Left lobe of liver (tissue), 2 donors: ENCODE measurements around the gene MSLN. TPM values are rescaled to one million over a fixed set of nuclear protein-coding genes. Genes with fewer than 3 reads are reported as not detected.
A peak's percentile ranks its signal among the peaks of the same experiment; 100 is the strongest.

Experiments used
- ATAC-seq: fragments of 200-7000 bp; cut with Tn5 transposase; one replicate; pipeline ENCODE4 v1.9.1; 2020; ENCODE audit warnings: mild to moderate bottlenecking, moderate library complexity
- DNase-seq: peaks from one replicate; pipeline ENCODE4 v3.0.0-alpha.2; 2020; ENCODE audit warnings: low spot score
- total RNA-seq: library from RNA; stranded (reverse); gene quantifications from one replicate; pipeline ENCODE4 v1.2.1, GENCODE V29; 2021
- donor health status: DM: no; HTN: no; CAD: no; lungs with moderate emphysema.
- donor health status: DM: no; HTN: yes; CAD: no.

MSLN gene
- total RNA-seq, 1 donor from 2014 or later = 0.08 TPM

- ATAC-seq = peak; percentile 91
- peak; percentile 93 for DNase-seq
Measured at GRCh38 chr16:788399-789126, 28.0 kb downstream of the MSLN start, which contains the start of gene CHTF18. Gene CHTF18, plus strand, starts transcription at chr16:788620. Its CDS starts 65 bp downstream, at chr16:788685.

- DNase-seq (no peak), ATAC-seq (no peak)
Measured at GRCh38 chr16:789191-789850, 28.8 kb downstream of the MSLN start.

- DNase-seq = no peak
Measured at GRCh38 chr16:790086-790485, 29.6 kb downstream of the MSLN start.

DNA sequence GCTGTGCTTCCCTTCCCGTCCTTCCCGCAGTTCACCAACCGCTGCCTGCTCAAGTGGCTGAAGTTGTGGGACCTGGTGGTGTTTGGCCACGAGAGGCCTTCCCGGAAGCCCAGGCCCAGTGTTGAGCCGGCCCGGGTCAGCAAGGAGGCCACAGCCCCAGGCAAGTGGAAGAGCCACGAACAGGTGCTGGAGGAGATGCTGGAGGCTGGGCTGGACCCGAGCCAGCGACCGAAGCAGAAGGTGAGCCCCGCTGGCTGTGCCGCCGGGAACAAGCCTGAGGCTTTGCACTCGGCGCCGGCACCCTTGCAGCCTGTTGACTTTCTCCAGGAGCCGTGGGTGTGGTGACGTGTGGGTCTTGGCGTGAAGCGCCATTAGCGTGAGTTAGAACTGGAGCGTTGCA lies 30.6 kb downstream of the MSLN start:
- ATAC-seq = no peak
- DNase-seq = no peak

More at GRCh38 chr16:790086-790485, 29.6 kb downstream of the MSLN start:
- ATAC-seq = no peak

- ATAC-seq (no peak), DNase-seq (no peak)
Measured at GRCh38 chr16:792221-792995, 31.9 kb downstream of the MSLN start.

DNA sequence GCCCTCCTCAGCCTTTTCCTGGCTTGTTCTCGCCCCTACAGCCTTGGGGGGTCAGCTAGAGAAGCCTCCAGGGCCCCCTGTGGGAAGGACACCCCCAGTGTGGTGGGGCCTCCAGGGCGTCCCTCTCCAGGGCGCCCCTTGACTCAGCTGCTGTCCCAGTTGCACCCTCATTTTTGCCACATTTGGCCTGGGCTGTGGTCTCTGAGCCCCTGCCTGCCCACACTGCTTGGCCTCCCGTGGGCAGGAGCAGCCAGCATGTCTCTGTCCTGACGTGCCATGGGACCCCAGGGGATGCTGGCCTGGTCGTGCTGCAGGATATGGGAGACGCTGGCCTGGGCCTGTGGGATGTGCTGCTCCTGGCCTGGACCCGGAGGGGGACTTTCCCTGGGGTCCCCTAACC lies 32.9 kb downstream of the MSLN start:
- DNase-seq = no peak
- ATAC-seq = no peak

DNA sequence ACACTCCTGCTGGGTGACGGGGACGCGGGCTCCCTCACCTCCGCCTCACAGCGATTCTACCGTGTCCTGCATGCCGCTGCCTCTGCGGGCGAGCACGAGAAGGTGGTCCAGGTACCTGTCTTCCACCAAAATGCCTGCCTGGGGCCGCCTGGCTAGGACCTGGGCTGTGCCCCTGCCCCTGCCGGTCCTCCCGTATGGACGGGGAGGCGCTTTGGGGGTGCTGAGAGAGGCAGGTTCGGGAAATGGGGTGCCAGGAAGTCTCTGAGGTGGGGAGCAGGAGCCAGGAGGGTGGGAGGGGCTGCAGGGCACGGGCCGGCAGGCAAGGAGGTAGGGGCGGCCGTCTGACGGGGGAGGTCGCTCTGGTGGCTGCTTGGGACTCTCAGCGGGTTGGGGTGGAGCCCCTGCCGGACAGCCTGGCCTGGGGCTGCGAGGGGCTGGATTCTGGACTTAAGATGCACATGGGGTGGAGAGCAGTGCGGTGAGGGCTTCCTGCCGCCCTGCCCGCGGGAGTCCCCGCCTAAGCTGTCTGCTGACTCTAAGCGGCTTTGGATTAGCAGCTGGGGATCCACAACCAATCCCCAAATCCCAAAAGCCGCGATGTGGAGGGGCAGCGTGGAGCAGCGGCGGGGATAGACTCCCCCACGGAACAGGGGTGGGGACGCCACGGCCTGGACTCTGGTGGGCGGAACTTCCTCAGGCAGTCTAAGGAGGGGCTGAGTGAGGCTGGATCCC lies 33.7 kb downstream of the MSLN start:
- no peak for ATAC-seq
- no peak for DNase-seq

- DNase-seq = no peak
- no peak for ATAC-seq
Measured at GRCh38 chr16:794853-795466, 34.4 kb downstream of the MSLN start.

DNA sequence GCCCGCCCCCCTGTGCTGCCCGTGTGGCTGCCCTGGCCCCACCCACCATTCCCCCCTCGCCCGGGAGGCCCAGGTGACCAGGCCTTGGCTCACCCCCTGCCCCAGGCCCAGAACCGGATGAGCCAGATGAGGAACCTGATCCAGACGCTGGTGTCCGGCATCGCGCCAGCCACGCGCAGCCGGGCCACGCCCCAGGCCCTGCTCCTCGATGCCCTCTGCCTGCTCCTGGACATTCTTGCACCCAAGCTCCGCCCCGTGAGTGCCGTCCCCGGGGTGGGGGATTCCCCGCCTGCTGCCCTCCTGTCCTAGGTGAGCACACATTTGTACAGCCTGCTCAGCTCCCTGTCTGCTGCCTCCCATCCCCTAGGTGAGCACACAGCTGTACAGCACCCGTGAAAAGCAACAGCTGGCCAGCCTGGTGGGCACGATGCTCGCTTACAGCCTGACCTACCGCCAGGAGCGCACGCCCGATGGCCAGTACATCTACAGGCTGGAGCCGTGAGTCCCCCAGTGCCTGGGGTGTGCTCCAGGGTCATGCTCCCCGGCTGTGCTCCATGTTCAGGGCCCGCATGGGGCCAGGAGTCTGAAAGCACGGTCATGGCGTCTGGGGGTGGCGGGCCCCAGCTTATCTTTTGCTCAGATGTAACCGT lies 35.2 kb downstream of the MSLN start:
- DNase-seq (no peak), ATAC-seq (no peak)

DNA sequence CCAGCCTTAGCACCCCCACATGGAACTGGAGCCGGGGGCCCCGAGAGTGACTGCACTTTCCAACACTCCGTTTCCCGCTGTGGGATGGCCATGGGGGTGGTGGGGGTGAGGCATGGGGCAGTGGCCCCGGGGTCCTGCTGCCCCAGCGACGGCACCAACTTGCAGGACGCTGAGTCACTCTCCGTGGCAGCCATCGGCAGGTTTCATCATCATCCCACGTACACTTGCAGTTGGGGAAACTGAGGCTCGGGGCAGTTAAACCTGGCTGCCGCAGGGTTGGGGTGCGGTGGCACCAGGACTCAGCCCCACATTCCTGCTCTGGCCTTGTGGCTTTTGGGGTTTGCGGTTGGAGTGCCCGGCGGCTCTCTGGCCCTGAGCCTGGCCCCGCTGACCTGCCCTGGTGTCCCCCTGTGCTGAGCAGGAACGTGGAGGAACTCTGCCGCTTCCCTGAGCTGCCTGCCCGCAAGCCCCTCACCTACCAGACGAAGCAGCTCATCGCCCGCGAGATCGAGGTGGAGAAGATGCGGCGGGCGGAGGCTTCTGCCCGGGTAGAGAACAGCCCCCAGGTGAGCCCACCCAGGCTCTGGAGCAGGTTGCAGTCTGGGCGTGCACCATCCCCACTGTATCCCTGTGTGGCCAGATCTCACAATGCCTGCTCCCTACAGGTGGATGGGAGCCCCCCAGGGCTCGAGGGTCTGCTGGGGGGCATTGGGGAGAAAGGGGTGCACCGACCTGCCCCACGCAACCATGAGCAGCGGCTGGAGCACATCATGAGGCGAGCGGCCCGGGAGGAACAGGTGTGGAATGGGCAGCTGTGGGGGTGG lies 36.0 kb downstream of the MSLN start:
- ATAC-seq (no peak), DNase-seq (no peak)

GRCh38 chr16:797120-797420 lies 36.5 kb downstream of the MSLN start:
- DNase-seq (no peak), ATAC-seq (no peak)

GRCh38 chr16:797686-798085 lies 37.2 kb downstream of the MSLN start:
- no peak for ATAC-seq
- no peak for DNase-seq

DNA sequence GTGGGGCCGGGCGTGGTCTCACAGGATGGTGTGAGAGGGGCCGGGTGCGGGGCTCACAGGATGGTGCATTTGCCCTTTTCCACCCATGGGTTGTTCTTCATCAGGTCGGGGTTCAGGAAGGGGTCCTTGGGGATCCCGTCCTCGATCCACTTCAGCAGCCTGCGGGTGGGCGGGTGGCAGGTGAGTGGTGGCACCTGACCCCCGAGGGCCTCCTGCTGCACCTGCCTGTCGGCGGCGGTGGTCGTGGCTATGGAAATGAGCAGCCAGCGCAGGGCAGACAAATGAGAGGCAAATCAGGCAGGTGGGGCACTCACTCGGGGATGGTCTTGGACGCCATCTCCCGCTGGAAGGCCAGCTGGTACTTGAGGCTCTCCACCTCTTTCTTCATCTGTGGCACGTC lies 38.1 kb downstream of the MSLN start:
- DNase-seq (no peak), ATAC-seq (no peak)

DNA sequence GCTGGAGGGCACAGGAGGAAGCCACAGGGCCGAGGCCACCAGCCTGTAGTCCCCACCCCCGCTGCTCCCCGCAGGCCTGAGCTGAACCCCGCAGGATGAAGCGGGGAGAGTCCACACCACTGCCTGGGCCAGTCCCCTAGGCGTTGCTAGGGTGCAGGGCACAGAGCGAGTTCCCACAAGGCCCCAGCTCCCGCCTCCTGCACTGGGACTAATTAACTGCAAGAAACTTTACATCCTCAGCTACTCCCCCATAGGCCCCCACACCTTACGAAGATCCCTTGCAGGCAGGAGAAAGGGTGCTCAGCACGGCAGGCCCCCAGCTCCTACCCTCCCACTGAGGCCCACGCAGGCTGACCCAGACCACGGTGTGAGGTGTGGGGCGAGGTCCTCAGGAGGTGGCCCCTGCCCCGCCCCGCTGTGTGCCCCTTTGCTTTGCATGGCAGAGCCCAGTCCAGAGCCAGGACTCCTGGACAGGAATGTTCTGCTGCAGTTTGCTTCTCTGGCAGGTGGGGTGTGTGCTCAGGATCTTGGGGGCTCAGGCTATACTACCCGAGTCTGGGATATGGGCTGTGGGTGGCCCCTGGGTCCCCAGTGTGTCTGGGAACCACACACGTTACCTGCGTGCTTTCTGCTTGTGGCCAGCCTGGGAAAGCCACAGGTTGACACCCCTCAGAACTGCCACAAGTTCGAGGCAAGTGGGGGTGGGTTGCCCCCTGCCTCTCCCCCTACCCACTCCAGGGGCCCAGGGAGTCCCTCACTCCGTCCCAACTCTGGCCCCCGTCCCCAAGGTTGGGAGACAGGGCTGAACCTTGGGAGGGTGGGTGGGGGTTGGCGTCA lies 38.8 kb downstream of the MSLN start:
- ATAC-seq (no peak), DNase-seq (no peak)

DNA sequence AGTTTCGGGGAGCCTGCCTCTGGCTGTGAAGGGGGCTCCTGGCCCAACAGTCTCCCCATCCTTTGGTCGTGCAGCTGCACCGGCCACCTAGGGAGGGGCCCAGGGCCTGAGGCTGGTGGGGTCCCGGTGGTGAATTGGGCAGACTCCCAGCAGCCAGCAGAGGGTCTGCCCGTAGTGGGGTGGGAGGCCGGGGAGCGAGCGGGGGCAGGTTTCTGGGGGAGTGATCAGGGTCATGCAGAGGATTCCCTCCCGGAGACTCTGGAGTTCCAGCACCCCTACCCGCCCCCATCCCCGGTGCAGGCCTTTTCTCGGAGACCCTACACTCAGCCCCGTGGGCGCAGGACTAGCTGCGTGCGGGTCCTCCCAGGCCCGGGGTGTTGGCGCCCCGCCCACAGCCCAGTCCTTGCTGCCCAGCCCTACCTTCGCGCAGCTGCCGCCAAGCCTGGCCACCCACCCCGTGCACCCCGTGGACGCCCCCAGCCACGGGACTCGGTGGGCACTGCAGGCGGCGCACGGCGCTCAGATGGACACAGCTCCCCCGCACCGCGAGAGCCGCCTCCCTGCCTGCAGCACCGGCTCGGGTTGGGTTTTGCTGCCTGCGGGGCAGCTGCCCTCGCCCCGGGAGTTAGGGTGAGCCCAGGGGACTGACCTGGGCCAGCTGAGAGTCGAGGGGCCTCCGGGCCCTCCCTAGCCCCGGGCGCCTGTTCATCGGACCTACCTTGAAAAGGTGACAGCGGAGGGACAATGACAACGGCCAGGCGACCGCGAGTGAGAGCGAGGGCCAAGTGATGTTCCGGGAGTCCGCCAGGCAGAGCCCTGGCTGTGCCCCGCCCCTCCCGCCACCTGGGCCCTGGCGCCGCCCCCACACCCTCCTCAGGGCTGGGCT lies 39.7 kb downstream of the MSLN start, which contains the start of gene GNG13:
Gene GNG13 (minus strand): TSS at position 787 of the 886 bp plus-strand sequence. CDS start 1,657 bp downstream, outside the sequence.
- no peak for ATAC-seq
- no peak for DNase-seq

DNA sequence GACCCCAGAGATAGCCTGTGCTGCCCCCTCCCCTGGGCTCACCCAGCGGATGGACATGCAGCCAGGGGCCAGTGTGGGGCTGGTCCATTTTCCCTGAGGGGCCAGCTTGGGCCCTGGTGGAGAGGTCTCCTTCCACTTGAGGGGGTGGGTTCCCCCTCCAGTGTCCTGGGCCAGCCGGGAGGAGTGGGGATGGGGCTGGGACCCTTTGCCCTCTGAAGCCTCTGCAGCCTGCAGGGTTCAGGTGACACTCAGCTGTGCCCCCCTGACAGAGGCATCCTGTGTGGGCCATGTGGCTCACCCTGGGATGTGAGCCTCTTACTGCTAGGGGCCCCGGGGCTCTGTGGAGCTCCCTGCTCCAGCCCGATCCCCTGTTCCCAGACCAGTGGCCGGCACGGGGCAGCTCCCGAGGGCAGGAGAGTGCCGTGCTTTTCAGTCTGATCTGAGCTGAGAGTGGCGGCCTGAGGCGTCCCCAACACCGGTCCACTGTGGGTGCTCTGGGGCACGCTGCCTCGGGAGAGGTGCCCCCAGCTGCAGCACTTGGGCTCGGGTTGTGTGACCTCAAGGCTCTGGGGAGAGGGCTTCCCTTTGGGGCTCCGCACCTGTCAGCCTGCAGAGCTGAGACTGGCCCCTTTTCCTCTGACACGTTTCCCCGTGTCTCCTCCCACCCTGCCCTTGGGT lies 40.4 kb downstream of the MSLN start:
- DNase-seq = no peak
- ATAC-seq = no peak
